ENCODE data around the gene C16orf95. TPM values are rescaled to one million over a fixed set of nuclear protein-coding genes. Genes with fewer than 3 reads are reported as not detected.

C16orf95 gene
- total RNA-seq, 1 donor: 4.0 TPM

DNA sequence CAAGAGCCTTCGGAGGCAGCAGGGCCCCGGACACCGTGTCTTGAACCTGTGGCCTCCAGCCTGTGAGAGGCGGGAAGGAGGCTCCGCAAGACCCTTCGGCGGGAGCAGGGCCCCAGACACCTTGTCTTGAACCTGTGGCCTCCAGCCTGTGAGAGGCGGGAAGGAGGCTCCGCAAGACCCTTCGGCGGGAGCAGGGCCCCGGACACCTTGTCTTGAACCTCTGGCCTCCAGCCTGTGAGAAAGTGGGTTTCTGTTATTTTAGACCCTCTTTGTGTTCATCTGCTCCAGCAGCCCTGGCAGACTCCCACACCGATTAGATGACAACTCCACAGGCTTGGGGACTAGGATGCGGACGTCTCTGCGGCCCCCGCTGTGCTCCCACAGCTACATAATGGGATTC, 36.4 kb upstream of the C16orf95 start:
- H3K9me3 ChIP-seq (ENCODE audit: low read depth, low read length): no peaks in the 10 kb centered on the region
- no peak overlapping the region for H3K4me3 ChIP-seq (ENCODE audit: insufficient read depth, low read length)
- H3K4me2 ChIP-seq (ENCODE audit: insufficient read depth, low read length): no peak overlapping the region
- H3K36me3 ChIP-seq (ENCODE audit: insufficient read depth, low read length): peaks cover 24% of the 10 kb centered on the region
- H3K27ac ChIP-seq (ENCODE audit: low read depth, low read length): no peak overlapping the region
- DNase-seq (ENCODE audit: insufficient read length, low spot score, missing footprints): peak; percentile 17
- H4K20me1 ChIP-seq (ENCODE audit: insufficient read depth, low read length): peaks cover 16% of the 10 kb centered on the region
- H3K27me3 ChIP-seq (ENCODE audit: insufficient read depth, low read length): no peaks in the 10 kb centered on the region
- H2AFZ ChIP-seq (ENCODE audit: low read length): no peak overlapping the region
- peaks cover 27% of the 10 kb centered on the region for H3K79me2 ChIP-seq (ENCODE audit: insufficient read depth, low read length)
- TF ChIP-seq CTCF (IDR thresholded peaks at IDR 0.05; ENCODE audit: extremely low read depth, low read depth, low read length): no peak
- H3K4me1 ChIP-seq (ENCODE audit: insufficient read depth, low read length): peaks cover 7% of the 10 kb centered on the region

GRCh38 chr16:87352818-87353217, 35.6 kb upstream of the C16orf95 start:
- TF ChIP-seq CTCF (IDR thresholded peaks at IDR 0.05; ENCODE audit: extremely low read depth, low read depth, low read length): no peak
- peaks cover 22% of the 10 kb centered on the region for H4K20me1 ChIP-seq (ENCODE audit: insufficient read depth, low read length)
- H3K79me2 ChIP-seq (ENCODE audit: insufficient read depth, low read length): peaks cover 35% of the 10 kb centered on the region
- DNase-seq (ENCODE audit: insufficient read length, low spot score, missing footprints): peak; percentile 41
- H3K36me3 ChIP-seq (ENCODE audit: insufficient read depth, low read length): peaks cover 21% of the 10 kb centered on the region
- H2AFZ ChIP-seq (ENCODE audit: low read length): no peak overlapping the region
- no peak overlapping the region for H3K27ac ChIP-seq (ENCODE audit: low read depth, low read length)
- H3K27me3 ChIP-seq (ENCODE audit: insufficient read depth, low read length): no peaks in the 10 kb centered on the region
- peaks cover 7% of the 10 kb centered on the region for H3K4me1 ChIP-seq (ENCODE audit: insufficient read depth, low read length)
- H3K4me2 ChIP-seq (ENCODE audit: insufficient read depth, low read length): no peak overlapping the region
- H3K9me3 ChIP-seq (ENCODE audit: low read depth, low read length): no peaks in the 10 kb centered on the region
- no peak overlapping the region for H3K4me3 ChIP-seq (ENCODE audit: insufficient read depth, low read length)

DNA sequence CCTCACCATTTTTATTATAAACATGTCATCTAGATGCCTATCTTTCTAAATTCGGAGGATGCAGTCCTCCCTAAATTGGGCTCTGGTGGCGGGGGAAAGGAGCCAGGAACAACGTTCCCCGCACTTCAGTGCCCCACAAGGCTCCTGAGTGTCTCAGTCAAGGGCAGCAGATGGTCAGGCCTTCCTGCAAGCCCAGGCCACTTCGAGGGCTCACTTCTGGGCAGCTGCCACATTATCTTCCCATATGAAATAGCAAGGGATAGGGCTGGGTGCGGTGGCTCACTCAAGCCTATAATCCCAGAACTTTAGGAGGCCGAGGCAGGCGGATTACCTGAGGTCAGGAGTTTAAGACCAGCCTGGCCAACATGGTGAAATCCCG, 34.1 kb upstream of the C16orf95 start:
- no peak overlapping the region for H2AFZ ChIP-seq (ENCODE audit: low read length)
- H3K27me3 ChIP-seq (ENCODE audit: insufficient read depth, low read length): no peaks in the 10 kb centered on the region
- H4K20me1 ChIP-seq (ENCODE audit: insufficient read depth, low read length): peaks cover 23% of the 10 kb centered on the region
- H3K4me2 ChIP-seq (ENCODE audit: insufficient read depth, low read length): peak overlapping the region; percentile 69
- H3K36me3 ChIP-seq (ENCODE audit: insufficient read depth, low read length): peaks cover 15% of the 10 kb centered on the region
- no peak for TF ChIP-seq CTCF (IDR thresholded peaks at IDR 0.05; ENCODE audit: extremely low read depth, low read depth, low read length)
- no peaks in the 10 kb centered on the region for H3K9me3 ChIP-seq (ENCODE audit: low read depth, low read length)
- peaks cover 7% of the 10 kb centered on the region for H3K4me1 ChIP-seq (ENCODE audit: insufficient read depth, low read length)
- DNase-seq (ENCODE audit: insufficient read length, low spot score, missing footprints): peak; percentile 77
- H3K4me3 ChIP-seq (ENCODE audit: insufficient read depth, low read length): no peak overlapping the region
- H3K27ac ChIP-seq (ENCODE audit: low read depth, low read length): peak overlapping the region; percentile 29
- peaks cover 37% of the 10 kb centered on the region for H3K79me2 ChIP-seq (ENCODE audit: insufficient read depth, low read length)

DNA sequence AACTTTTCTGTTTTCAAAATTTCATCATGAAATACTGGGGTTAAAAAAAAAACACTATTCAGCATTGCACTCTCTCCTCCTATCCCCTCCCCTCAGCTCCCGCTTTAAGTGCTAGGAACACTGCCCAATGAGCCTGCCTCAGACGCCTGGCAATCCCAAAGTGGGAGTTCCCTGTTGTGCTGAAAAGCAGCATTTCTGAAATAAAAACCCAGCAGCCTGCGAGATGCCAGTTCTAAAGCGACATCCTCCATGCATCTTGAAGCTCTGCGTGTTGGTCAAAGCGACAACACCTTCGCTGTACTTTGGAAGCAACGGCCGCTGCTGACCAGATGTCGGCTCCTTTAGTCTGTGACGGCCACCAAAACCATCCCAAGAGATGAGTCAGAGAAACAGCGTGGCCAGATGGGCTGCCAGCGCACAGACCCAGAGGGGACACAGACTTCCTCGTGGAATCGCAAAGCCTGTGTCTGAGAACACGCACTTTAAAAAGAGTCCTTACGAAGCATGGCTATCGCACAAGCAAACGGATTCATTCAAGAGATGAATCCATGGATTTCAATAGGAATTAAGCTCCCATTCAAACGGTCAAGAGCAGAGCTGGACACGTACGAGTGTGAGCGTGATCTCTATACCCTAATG, 33.6 kb upstream of the C16orf95 start:
- Histone ChIP-seq H3K79me2 (ENCODE audit: insufficient read depth, low read length) (peaks cover 35% of the 10 kb centered on the region), H3K27ac (ENCODE audit: low read depth, low read length) (peak overlapping the region; percentile 29), H3K9me3 (ENCODE audit: low read depth, low read length) (no peaks in the 10 kb centered on the region), H3K36me3 (ENCODE audit: insufficient read depth, low read length) (peaks cover 14% of the 10 kb centered on the region), H4K20me1 (ENCODE audit: insufficient read depth, low read length) (peaks cover 24% of the 10 kb centered on the region), H3K4me1 (ENCODE audit: insufficient read depth, low read length) (peaks cover 7% of the 10 kb centered on the region), H2AFZ (ENCODE audit: low read length) (no peak overlapping the region), H3K4me2 (ENCODE audit: insufficient read depth, low read length) (peak overlapping the region; percentile 69), H3K27me3 (ENCODE audit: insufficient read depth, low read length) (no peaks in the 10 kb centered on the region), H3K4me3 (ENCODE audit: insufficient read depth, low read length) (peak overlapping the region; percentile 47)
- TF ChIP-seq CTCF (IDR thresholded peaks at IDR 0.05; ENCODE audit: extremely low read depth, low read depth, low read length): no peak
- DNase-seq (ENCODE audit: insufficient read length, low spot score, missing footprints): peak; percentile 82

Data from osteoblast (primary cell).